D721Med (cell line): Measurements from ENCODE around the gene MOGAT3.

Experiments
- DNase-seq: peaks from one replicate; pipeline ENCODE4 v3.0.0; 2011; ENCODE audit warnings: low spot score; ENCODE audit not compliant: insufficient read length
- FAIRE-seq: peaks from 2 replicates; lab custom pipeline; 2011; peaks lifted over from hg19 to GRCh38; lab: Jason Lieb, UNC
- TF ChIP-seq, protein P1 (sequence below): IDR thresholded peaks from 2 replicates; pipeline ENCODE4 v1.5.1; 2012; ENCODE audit warnings: mild to moderate bottlenecking, control low read depth; ENCODE audit not compliant: insufficient read depth; ENCODE audit errors: missing control alignments

The MOGAT3 gene

GRCh38 chr7:101218236-101219125 is 17.6 kb upstream of the MOGAT3 start:
- TF ChIP-seq, protein P1, sequence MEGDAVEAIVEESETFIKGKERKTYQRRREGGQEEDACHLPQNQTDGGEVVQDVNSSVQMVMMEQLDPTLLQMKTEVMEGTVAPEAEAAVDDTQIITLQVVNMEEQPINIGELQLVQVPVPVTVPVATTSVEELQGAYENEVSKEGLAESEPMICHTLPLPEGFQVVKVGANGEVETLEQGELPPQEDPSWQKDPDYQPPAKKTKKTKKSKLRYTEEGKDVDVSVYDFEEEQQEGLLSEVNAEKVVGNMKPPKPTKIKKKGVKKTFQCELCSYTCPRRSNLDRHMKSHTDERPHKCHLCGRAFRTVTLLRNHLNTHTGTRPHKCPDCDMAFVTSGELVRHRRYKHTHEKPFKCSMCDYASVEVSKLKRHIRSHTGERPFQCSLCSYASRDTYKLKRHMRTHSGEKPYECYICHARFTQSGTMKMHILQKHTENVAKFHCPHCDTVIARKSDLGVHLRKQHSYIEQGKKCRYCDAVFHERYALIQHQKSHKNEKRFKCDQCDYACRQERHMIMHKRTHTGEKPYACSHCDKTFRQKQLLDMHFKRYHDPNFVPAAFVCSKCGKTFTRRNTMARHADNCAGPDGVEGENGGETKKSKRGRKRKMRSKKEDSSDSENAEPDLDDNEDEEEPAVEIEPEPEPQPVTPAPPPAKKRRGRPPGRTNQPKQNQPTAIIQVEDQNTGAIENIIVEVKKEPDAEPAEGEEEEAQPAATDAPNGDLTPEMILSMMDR: no peak
- DNase-seq: no peak
- no peak for FAIRE-seq

- TF ChIP-seq, protein P1: no peak
- peak; percentile 99 for DNase-seq
- peak; percentile 77 for FAIRE-seq
Observed at GRCh38 chr7:101217388-101218235, 16.8 kb upstream of the MOGAT3 start, which contains the start of the genes PLOD3 and ZNHIT1. TSS of gene PLOD3 (minus strand) at chr7:101217581. CDS start at chr7:101217274, 307 bp downstream. TSS of gene ZNHIT1 (plus strand) at chr7:101218165. CDS start at chr7:101218196, 31 bp downstream.

DNA sequence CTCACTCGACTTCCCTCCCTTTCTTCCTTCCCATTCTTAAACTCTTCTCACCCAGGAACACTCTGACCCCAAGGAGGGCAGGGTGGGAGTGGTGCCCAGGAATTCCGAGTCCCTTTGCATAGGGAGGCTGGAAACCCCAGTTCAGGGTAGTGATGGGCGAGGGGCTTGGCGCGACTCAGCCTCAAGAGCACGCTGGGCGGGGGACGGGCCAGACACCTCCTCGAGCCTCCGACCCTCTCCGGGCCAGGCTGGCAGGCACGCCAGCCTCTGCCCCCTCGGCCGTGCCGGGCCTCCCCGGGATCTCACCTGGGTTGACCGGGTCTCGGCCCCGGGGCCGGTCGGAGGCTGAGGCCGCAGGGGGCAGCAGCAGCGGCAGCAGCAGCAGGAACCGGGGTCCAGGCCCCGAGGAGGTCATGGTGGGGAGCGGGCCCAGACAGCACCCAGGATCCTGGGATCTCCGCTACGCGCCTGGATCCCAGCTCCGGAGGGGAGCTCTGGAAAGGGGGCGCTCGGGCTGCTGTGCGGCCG is 16.1 kb upstream of the MOGAT3 start:
- no peak for DNase-seq

DNA sequence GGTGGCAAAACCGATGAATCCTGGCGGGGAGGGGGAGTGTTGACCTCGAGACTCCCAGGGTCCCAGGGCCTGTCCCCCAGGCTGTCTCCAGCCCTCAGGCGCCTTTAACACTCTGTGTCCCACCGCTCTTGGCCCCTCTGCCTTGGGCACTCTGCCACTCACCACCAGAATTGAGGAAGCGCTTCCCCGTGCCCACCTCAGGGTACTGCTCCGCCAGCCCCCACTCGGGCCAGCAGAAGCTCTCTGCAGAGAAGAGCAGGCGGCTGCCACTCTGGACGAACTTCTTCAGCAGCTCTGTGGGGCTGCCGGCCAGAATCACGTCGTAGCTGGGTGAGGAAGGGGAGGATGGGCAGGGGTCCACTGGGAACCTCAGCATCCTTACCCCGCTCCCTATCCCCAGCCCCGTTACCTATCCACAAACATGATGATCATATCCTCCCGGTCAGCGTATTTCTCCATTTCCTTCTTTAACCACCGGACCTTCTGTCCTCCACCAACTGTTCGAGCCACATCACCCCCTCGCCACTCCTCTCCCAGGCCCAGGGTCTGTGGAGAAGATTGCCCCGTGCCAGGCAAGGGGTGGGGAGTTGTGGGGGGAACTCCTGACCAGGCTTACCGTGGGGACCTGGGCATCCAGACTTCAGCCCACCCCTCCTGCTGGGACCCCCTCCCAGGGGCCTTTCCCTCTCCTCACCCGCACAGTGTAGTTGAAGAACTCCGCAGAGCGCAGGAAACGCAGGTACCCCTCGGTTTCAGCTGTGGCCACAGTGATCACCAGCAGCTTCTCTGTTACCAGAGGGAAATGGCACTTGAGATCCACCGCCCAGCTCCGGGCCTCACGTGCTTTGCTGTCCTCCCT is 15.4 kb upstream of the MOGAT3 start:
- TF ChIP-seq, protein P1: no peak
- DNase-seq (no peak), FAIRE-seq (no peak)

More for the DNA sequence above, 16.1 kb upstream of the MOGAT3 start:
- TF ChIP-seq, protein P1: no peak
- no peak for FAIRE-seq

DNA sequence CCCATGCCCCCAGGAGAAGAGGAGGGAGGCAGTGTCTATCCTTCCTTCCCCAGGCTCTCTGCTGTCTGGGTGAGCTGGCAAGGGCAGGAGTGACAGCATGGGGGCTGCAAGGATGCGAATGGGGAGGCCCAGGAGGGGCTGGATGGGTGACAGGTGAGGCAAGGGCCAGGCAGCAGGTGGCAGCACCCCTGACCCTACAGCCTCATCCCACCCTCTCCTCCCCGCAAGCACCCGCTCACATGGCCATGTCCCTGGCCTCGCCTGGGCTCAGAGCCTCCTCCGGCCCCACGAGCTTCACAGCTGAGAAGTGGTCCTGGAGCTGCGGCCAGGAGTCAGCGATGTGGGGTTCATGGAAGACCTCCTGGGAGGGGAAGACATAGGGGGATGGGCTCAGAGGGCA is 11.2 kb upstream of the MOGAT3 start:
- TF ChIP-seq, protein P1: no peak
- FAIRE-seq (no peak), DNase-seq (no peak)

GRCh38 chr7:101211501-101211900 is 10.7 kb upstream of the MOGAT3 start:
- FAIRE-seq (no peak), DNase-seq (no peak)
- TF ChIP-seq, protein P1: no peak
